Measurements from ENCODE around the gene GP2.

- TF ChIP-seq CTCF (IDR thresholded peaks at IDR 0.05 in 8 of 11, conservative IDR thresholded peaks at IDR 0.05 in 3 of 11) (no peak), POLR2AphosphoS5 (IDR thresholded peaks at IDR 0.05) (no peak)
These were observed 47.1 kb downstream of the GP2 start for GRCh38 chr16:20280259-20280658.
